ENCODE data around the gene FANCI. TPM values are rescaled to one million over a fixed set of nuclear protein-coding genes. Genes with fewer than 3 reads are reported as not detected.

Gene FANCI
- total RNA-seq, 2 donors from 2014 or later: 94.5 to 173 TPM

DNA sequence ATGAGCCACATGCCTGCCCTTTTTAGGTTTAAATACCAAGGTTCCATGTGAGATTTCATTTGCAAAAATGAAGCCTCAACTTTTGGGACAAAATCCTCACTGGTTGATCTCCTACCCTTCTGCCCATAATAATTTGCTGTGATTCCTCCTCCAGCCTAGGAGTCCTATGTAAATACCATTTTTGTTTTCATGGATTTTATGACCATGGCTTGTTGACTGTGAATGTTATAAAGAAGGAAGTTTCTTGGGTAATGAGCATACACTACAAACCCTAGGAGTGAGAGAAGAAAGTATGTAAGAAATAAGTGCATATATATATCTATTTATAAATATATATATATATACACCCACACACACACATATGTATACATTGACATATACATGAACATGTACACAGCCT is 35.5 kb upstream of the FANCI start:
- Mint-ChIP-seq H3K4me1 (peaks cover 2% of the 10 kb centered on the region), H3K9me3 (no peaks in the 10 kb centered on the region), H3K4me3 (no peak overlapping the region), H3K27ac (no peak overlapping the region), H3K27me3 (ENCODE audit: insufficient read depth) (peaks cover 4% of the 10 kb centered on the region), H3K36me3 (ENCODE audit: low read depth) (no peaks in the 10 kb centered on the region)
- TF ChIP-seq, protein P1, sequence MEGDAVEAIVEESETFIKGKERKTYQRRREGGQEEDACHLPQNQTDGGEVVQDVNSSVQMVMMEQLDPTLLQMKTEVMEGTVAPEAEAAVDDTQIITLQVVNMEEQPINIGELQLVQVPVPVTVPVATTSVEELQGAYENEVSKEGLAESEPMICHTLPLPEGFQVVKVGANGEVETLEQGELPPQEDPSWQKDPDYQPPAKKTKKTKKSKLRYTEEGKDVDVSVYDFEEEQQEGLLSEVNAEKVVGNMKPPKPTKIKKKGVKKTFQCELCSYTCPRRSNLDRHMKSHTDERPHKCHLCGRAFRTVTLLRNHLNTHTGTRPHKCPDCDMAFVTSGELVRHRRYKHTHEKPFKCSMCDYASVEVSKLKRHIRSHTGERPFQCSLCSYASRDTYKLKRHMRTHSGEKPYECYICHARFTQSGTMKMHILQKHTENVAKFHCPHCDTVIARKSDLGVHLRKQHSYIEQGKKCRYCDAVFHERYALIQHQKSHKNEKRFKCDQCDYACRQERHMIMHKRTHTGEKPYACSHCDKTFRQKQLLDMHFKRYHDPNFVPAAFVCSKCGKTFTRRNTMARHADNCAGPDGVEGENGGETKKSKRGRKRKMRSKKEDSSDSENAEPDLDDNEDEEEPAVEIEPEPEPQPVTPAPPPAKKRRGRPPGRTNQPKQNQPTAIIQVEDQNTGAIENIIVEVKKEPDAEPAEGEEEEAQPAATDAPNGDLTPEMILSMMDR (conservative IDR thresholded peaks at IDR 0.05): no peak
- no peak for DNase-seq
- Histone ChIP-seq H3K27me3 (ENCODE audit: control insufficient read depth, insufficient read depth, low read length, poor library complexity, severe bottlenecking) (no peaks in the 10 kb centered on the region), H3K9me3 (ENCODE audit: control insufficient read depth, low read length) (no peaks in the 10 kb centered on the region), H3K9ac (ENCODE audit: extremely low read depth, low read length, poor library complexity, severe bottlenecking) (no peak overlapping the region), H3K4me1 (ENCODE audit: control insufficient read depth, insufficient read depth, low read length) (no peaks in the 10 kb centered on the region), H3K27ac (ENCODE audit: low read depth, low read length) (no peak overlapping the region), H3K36me3 (ENCODE audit: control insufficient read depth, insufficient read depth, low read length) (no peaks in the 10 kb centered on the region), H3K4me3 (ENCODE audit: low read length) (no peak overlapping the region)

DNA sequence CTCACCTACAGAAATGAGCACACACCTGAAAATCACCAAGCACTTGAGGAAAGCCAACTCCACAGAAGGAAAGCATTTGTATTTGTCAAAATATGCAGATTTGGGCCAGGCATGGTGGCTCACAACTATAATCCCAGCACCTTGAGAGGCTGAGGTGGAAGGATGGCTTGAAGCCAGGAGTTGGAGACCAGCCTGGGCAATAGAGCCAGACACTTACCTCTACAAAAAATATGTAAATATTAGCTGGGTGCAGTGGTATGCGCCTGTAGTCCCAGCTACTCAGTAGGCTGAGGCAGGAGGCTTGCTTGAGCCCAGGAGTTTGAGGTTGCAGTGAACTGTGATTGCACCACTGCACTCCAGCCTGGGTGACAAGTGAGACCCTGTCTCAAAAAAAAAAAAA is 34.7 kb upstream of the FANCI start:
- Mint-ChIP-seq H3K4me1 (peaks cover 2% of the 10 kb centered on the region), H3K27me3 (ENCODE audit: insufficient read depth) (peaks cover 4% of the 10 kb centered on the region), H3K4me3 (no peak overlapping the region), H3K36me3 (ENCODE audit: low read depth) (no peaks in the 10 kb centered on the region), H3K9me3 (no peaks in the 10 kb centered on the region), H3K27ac (no peak overlapping the region)
- H3K9me3 ChIP-seq (ENCODE audit: control insufficient read depth, low read length): no peaks in the 10 kb centered on the region
- DNase-seq: no peak
- no peak overlapping the region for H3K9ac ChIP-seq (ENCODE audit: extremely low read depth, low read length, poor library complexity, severe bottlenecking)
- H3K27me3 ChIP-seq (ENCODE audit: control insufficient read depth, insufficient read depth, low read length, poor library complexity, severe bottlenecking): no peaks in the 10 kb centered on the region
- TF ChIP-seq, protein P1 (conservative IDR thresholded peaks at IDR 0.05): no peak
- no peak overlapping the region for H3K27ac ChIP-seq (ENCODE audit: low read depth, low read length)
- no peaks in the 10 kb centered on the region for H3K36me3 ChIP-seq (ENCODE audit: control insufficient read depth, insufficient read depth, low read length)
- WGBS, 2 experiments (ENCODE audit: insufficient coverage in 1 of 2, insufficient read length in 1 of 2): 81 to 83% methylated on average over 1 of the region's 1 CpG
- H3K4me1 ChIP-seq (ENCODE audit: control insufficient read depth, insufficient read depth, low read length): no peaks in the 10 kb centered on the region
- H3K4me3 ChIP-seq (ENCODE audit: low read length): no peak overlapping the region

DNA sequence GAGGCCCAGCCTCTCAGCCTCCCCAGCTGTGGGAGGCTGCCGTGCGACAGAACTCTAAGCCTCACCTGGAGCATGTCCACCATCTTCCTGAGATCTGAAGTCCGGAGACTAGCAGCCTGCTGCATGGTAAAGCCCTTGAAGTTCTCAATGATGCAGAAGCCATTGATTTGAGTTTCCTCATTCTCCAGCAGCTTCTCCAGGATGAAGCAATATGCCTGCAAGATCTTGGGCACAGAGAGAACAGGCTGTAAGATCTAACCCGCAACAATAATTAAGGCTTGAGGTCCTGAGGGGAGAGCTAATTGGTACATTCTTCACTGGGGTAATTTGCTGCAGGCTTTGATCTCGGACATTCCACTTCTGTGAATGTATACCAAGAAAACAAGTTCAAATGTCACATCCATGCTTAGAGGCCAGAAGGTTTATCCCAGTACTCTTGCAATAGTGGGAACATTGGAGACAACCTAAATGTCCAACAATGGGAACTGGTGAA is 32.1 kb upstream of the FANCI start:
- Mint-ChIP-seq H3K4me1 (peaks cover under 1% of the 10 kb centered on the region), H3K4me3 (no peak overlapping the region), H3K27ac (no peak overlapping the region), H3K27me3 (ENCODE audit: insufficient read depth) (peaks cover 4% of the 10 kb centered on the region), H3K36me3 (ENCODE audit: low read depth) (no peaks in the 10 kb centered on the region), H3K9me3 (no peaks in the 10 kb centered on the region)
- no peak for DNase-seq
- Histone ChIP-seq H3K36me3 (ENCODE audit: control insufficient read depth, insufficient read depth, low read length) (no peaks in the 10 kb centered on the region), H3K27ac (ENCODE audit: low read depth, low read length) (no peak overlapping the region), H3K9ac (ENCODE audit: extremely low read depth, low read length, poor library complexity, severe bottlenecking) (no peak overlapping the region), H3K27me3 (ENCODE audit: control insufficient read depth, insufficient read depth, low read length, poor library complexity, severe bottlenecking) (no peaks in the 10 kb centered on the region), H3K9me3 (ENCODE audit: control insufficient read depth, low read length) (no peaks in the 10 kb centered on the region), H3K4me1 (ENCODE audit: control insufficient read depth, insufficient read depth, low read length) (no peaks in the 10 kb centered on the region), H3K4me3 (ENCODE audit: low read length) (no peak overlapping the region)
- TF ChIP-seq, protein P1 (conservative IDR thresholded peaks at IDR 0.05): no peak
- WGBS, 2 experiments (ENCODE audit: insufficient coverage in 1 of 2, insufficient read length in 1 of 2): 93 to 94% methylated on average over 3 to 5 of the region's 5 CpGs

Measured in endodermal cell (in vitro differentiated cells).